ENCODE results near the gene G6PC1. TPM values are rescaled to one million over a fixed set of nuclear protein-coding genes. Genes with fewer than 3 reads are reported as not detected.
"Not testable (repeated sequence)": the region's sequence is repeated elsewhere in the genome, so short reads cannot be mapped to it uniquely, and the experiment has no call there.

The G6PC1 gene
- total RNA-seq, 1 donor from 2014 or later: not detected

DNA sequence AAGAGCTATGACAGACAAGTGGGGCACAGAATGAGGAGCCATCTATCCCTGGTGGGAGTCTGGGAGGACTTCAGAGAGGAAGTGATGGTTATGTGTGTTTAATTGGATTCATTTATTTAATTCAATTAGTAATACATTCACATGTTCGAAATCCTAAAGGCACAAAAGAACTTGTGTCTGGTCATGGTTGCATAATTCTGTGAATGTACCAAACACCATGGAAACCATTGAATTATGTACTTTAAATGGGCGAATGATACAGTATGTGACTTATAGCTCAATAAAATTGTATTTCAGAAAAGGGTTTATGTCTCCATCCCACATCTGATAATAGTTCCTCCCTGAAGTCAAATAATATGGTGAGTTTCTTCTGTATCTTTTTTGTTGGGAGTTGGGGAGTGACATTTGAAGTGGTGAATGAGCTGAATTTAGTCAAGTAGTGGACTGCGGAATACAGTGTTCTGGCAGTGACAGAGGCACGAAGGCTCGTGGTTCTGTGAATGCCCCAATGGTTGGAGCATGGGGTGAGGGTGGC lies 19.8 kb upstream of the G6PC1 start:
- no peaks in the 10 kb centered on the region for H3K36me3 ChIP-seq (ENCODE audit: control insufficient read depth, insufficient read depth, low read length)
- TF ChIP-seq, protein P1, sequence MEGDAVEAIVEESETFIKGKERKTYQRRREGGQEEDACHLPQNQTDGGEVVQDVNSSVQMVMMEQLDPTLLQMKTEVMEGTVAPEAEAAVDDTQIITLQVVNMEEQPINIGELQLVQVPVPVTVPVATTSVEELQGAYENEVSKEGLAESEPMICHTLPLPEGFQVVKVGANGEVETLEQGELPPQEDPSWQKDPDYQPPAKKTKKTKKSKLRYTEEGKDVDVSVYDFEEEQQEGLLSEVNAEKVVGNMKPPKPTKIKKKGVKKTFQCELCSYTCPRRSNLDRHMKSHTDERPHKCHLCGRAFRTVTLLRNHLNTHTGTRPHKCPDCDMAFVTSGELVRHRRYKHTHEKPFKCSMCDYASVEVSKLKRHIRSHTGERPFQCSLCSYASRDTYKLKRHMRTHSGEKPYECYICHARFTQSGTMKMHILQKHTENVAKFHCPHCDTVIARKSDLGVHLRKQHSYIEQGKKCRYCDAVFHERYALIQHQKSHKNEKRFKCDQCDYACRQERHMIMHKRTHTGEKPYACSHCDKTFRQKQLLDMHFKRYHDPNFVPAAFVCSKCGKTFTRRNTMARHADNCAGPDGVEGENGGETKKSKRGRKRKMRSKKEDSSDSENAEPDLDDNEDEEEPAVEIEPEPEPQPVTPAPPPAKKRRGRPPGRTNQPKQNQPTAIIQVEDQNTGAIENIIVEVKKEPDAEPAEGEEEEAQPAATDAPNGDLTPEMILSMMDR (IDR thresholded peaks at IDR 0.05; ENCODE audit: insufficient read depth, low read length, severe bottlenecking): no peak
- H3K4me3 ChIP-seq (ENCODE audit: low read depth, low read length): no peak overlapping the region
- no peak for DNase-seq (ENCODE audit: low read depth)
- peaks cover 2% of the 10 kb centered on the region for H3K27me3 ChIP-seq (ENCODE audit: control insufficient read depth, insufficient read depth, low read length)
- FAIRE-seq: no peak

DNA sequence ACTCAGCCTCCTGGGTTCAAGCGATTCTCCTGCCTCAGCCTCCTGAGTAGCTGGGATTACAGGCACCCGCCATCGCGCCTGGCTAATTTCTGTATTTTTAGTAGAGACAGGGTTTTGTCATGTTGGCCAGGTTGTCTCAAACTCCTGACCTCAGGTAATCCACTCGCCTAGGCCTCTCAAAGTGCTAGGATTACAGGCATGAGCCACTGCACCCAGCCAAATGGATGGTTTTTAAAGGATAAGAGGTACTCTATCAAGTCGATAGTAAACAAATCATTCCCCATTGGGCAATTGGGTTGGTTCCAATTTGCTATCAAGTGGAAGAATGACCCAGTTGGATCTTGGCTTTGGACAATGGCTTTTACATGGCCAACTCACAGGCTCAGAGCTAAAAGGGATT lies 18.9 kb upstream of the G6PC1 start:
- not testable (repeated sequence) for H3K36me3 ChIP-seq (ENCODE audit: control insufficient read depth, insufficient read depth, low read length); H3K4me3 ChIP-seq (ENCODE audit: low read depth, low read length); FAIRE-seq; DNase-seq (ENCODE audit: low read depth); H3K27me3 ChIP-seq (ENCODE audit: control insufficient read depth, insufficient read depth, low read length)

DNA sequence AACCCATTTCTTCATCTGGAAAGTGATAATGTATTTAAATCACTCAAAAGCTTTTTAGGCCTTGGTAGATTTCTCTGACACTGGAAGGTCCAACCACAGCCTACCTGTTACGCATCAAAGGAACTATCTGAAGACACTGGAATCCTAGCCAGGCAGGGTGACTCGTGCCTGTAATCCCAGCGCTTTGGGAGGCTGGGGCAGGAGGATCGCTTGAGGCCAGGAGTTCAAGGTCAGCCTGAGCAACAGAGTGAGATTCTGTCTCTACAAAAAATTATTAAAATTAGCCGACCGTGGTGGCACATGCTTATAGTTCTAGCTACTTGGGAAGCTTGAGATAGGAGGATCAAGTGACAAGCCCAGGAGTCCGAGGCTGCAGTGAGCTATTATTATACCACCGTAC lies 18.4 kb upstream of the G6PC1 start:
- FAIRE-seq (no peak), DNase-seq (ENCODE audit: low read depth) (no peak)
- H3K36me3 ChIP-seq (ENCODE audit: control insufficient read depth, insufficient read depth, low read length): no peaks in the 10 kb centered on the region
- H3K4me3 ChIP-seq (ENCODE audit: low read depth, low read length): no peak overlapping the region
- peaks cover 2% of the 10 kb centered on the region for H3K27me3 ChIP-seq (ENCODE audit: control insufficient read depth, insufficient read depth, low read length)
- TF ChIP-seq, protein P1 (IDR thresholded peaks at IDR 0.05; ENCODE audit: insufficient read depth, low read length, severe bottlenecking): no peak

DNA sequence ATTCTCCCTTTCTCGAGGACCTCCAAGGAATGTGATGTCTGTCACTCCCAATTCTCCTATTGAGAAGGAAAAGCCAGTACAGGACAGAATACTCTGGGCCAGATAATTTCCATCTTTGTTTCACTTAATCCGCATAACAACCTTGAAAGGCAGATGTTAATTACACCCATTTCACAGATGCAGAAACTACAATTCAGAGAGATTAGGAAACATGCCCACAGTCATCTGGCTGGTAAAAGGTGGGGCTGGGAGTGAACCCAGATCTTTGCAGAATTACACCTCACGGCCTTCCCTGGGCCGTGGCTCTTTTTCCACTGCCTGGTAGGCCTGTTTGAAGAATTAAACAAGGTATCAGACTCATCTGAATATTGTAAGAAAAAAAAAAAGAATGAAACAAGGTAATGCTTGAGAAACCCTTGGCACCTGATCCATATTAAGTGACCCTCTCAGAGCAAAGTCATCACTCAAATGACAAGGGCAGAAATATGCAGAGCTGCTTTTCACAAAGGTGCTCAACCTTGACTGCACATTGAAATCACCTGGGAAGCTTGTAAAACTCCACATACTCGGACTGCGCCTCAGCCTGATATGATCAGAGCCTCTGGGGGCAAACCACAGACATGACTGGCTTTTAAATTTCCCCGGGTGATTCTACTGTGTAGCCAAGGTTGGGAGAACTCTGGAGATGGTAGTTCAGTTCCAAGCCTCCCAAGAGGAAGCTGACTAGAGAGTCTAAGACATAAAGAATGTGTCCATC lies 16.6 kb upstream of the G6PC1 start:
- Histone ChIP-seq H3K27me3 (ENCODE audit: control insufficient read depth, insufficient read depth, low read length) (no peaks in the 10 kb centered on the region), H3K36me3 (ENCODE audit: control insufficient read depth, insufficient read depth, low read length) (no peaks in the 10 kb centered on the region), H3K4me3 (ENCODE audit: low read depth, low read length) (no peak overlapping the region)
- FAIRE-seq: no peak
- TF ChIP-seq, protein P1 (IDR thresholded peaks at IDR 0.05; ENCODE audit: insufficient read depth, low read length, severe bottlenecking): no peak
- no peak for DNase-seq (ENCODE audit: low read depth)

DNA sequence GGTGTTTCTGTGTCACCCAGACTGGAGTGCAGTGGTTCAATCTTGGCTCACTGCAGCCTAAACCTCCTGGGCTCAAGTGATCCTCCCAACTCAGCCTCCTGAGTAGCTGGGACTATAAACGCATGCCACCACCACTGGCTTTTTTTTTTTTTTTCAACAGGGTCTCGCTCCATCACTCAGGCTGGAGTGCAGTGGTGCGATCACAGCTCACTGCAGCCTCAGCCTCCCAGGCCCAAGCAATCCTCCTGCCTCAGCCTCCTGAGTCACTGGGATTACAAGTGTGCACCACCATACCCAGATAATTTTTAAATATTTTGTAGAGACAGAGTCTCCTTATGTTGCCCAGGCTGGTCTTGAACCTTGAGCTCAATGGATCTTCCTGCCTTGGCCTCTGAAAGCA lies 14.8 kb upstream of the G6PC1 start:
- FAIRE-seq; H3K36me3 ChIP-seq (ENCODE audit: control insufficient read depth, insufficient read depth, low read length); H3K4me3 ChIP-seq (ENCODE audit: low read depth, low read length); DNase-seq (ENCODE audit: low read depth); H3K27me3 ChIP-seq (ENCODE audit: control insufficient read depth, insufficient read depth, low read length): not testable (repeated sequence)

DNA sequence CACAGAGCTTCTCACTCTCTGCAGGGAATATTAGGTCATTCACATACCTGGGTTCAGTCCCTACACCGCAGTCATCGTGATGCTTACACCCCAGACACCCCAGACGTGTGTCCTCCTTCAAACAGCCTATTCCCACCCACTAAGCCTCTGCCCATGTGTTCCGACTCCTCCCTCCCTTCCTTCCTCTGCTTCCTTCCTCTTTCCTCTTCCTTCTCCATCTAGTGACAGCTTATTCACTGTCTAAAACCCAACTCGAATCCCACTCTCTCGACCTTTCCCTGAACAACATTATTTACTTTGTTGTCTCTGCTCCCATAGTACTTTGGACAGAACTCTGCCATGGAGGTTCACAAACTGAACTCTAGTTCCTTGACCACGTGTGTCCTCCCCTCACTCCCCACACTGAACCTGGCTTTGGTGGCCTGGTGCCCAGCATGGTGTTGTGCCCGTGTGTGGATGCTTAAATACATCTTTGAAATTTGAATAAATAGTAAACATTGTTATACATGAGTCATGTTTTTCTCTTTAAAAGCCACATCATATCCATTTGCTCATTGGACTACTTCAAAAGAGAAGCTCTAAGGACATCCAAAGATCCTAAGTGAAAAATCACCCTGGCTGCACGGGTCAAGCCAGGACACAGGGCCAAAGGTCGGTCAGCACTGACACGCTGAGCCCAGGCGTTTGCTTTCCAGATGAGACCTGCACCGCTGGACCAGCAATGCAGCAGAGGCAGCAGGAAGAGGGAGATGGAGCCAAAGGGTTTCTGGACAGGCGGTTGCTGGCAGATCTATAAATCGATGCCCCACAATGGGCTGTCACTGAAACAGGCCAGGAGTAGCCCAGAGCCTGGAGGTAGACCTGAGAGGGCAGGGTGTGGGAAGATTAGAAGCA lies 14.1 kb upstream of the G6PC1 start:
- FAIRE-seq (no peak), DNase-seq (ENCODE audit: low read depth) (no peak)
- no peaks in the 10 kb centered on the region for H3K36me3 ChIP-seq (ENCODE audit: control insufficient read depth, insufficient read depth, low read length)
- TF ChIP-seq, protein P1 (IDR thresholded peaks at IDR 0.05; ENCODE audit: insufficient read depth, low read length, severe bottlenecking): no peak
- no peak overlapping the region for H3K4me3 ChIP-seq (ENCODE audit: low read depth, low read length)
- H3K27me3 ChIP-seq (ENCODE audit: control insufficient read depth, insufficient read depth, low read length): no peaks in the 10 kb centered on the region
